Right lobe of liver (tissue), 4 donors: ENCODE data around the gene FAM174C.
A peak's percentile ranks its signal among the peaks of the same experiment; 100 is the strongest.

Experiments used
- POLR2A ChIP-seq: fragments of 450-650 bp; IDR thresholded peaks from one replicate; pipeline ENCODE4 v1.6.1; 2017; ENCODE audit warnings: antibody characterized with exemption, mild to moderate bottlenecking
- TF ChIP-seq, protein P1 (sequence below), 4 donors: fragments of 200-600 bp in 3 of 4; fragments of 450-650 bp in 1 of 4; IDR thresholded peaks; one replicate each; pipeline versions ENCODE4 v1.5.1 to v1.8.0; 2016 to 2022; ENCODE audit warnings: antibody characterized with exemption in 4 of 4, mild to moderate bottlenecking in 2 of 4
- donor health status: DM: no; HTN: no; CAD: no.
- donor health status: DM: no; HTN: no; CAD: no.
- donor health status: DM: no; HTN: yes; CAD: no.

DNA sequence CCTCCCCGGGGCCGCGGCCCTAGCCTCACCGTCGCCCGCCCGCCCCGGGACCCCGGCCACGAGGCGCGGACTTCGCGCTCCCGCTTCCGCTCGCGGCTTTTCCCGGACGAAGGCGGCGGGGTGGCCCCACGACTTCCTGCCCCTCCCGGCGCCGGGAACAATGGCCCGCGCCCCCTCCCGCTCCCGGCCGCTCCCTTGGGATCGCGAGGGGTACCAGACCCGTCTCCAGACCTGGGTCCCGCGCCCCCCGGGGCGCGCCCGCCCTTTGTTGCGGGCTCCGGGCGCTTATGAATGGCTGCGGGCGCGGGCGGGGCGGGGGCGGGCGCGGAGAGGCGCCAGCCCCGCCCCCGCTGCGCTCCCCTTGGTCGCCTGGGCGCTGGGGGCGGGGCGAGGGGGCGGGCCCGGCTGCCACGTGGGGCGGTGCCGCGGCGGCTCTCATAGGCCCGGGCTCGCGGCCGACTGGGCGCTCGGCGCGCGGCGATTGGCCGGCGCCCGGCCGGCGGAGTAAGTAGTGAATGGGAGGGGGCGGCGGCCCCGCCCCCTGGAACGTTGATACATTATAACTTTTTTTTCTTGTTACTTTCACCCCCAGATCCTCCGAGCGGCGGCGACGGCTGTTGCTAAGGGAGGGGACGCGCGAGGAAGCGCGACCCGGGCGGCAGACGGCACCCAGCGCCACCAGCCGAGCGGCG is 25.9 kb upstream of the FAM174C start:
- TF ChIP-seq, protein P1, sequence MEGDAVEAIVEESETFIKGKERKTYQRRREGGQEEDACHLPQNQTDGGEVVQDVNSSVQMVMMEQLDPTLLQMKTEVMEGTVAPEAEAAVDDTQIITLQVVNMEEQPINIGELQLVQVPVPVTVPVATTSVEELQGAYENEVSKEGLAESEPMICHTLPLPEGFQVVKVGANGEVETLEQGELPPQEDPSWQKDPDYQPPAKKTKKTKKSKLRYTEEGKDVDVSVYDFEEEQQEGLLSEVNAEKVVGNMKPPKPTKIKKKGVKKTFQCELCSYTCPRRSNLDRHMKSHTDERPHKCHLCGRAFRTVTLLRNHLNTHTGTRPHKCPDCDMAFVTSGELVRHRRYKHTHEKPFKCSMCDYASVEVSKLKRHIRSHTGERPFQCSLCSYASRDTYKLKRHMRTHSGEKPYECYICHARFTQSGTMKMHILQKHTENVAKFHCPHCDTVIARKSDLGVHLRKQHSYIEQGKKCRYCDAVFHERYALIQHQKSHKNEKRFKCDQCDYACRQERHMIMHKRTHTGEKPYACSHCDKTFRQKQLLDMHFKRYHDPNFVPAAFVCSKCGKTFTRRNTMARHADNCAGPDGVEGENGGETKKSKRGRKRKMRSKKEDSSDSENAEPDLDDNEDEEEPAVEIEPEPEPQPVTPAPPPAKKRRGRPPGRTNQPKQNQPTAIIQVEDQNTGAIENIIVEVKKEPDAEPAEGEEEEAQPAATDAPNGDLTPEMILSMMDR (IDR thresholded peaks at IDR 0.05), result no peak
- TF ChIP-seq POLR2A, result peak; percentile 91
